HG03457 (cell line): ENCODE measurements around the gene DRD3.

Experiments used
- ATAC-seq: cut with Tn5 transposase; IDR thresholded peaks from one replicate; pipeline ENCODE4 v1.9.1; 2021; ENCODE audit warnings: moderate number of reproducible peaks; ENCODE audit not compliant: unreplicated experiment

DRD3 gene

DNA sequence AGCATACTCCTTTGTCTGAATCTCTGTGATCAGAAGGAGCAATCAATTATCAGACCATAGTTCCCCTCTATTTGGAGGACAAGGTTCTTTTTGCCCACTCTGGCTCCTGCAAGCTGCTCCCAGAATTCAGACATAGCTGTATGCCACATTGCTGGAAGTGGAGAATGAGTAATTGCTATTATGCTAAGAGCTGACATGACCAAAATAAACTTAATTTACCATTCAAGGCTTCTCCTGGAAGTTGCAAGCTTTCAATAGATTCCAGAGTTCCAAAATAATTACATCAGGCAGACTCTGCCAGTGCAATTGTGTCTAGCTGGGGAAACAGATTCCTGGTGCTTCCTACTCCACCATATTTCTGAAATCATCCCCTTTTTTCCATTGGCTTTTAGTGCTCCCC is 7.6 kb upstream of the DRD3 start:
- no peak for ATAC-seq

DNA sequence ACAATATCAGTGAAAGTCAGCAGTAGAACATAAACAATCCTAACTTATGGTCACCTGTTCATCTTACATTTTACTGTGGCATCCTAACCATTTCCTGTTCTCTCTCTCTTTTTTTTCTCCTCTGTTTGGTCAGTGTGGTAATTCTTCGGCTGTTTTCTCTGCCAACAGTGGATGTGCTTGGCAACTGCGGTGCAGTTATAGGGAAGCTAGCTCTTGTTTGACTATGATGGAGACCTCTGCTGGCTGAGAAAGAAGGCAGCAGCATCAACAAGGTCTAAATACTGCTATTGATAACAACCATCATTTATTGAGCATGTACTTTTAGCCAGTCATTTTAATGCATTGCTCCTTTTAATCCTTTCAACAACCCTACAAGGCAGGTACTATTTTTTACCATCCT is 723 bp upstream of the DRD3 start:
- no peak for ATAC-seq

- no peak for ATAC-seq
Measured at GRCh38 chr3:114176890-114177289, 2.0 kb downstream of the DRD3 start.

- no peak for ATAC-seq
Measured at GRCh38 chr3:114176487-114176886, 2.4 kb downstream of the DRD3 start.

DNA sequence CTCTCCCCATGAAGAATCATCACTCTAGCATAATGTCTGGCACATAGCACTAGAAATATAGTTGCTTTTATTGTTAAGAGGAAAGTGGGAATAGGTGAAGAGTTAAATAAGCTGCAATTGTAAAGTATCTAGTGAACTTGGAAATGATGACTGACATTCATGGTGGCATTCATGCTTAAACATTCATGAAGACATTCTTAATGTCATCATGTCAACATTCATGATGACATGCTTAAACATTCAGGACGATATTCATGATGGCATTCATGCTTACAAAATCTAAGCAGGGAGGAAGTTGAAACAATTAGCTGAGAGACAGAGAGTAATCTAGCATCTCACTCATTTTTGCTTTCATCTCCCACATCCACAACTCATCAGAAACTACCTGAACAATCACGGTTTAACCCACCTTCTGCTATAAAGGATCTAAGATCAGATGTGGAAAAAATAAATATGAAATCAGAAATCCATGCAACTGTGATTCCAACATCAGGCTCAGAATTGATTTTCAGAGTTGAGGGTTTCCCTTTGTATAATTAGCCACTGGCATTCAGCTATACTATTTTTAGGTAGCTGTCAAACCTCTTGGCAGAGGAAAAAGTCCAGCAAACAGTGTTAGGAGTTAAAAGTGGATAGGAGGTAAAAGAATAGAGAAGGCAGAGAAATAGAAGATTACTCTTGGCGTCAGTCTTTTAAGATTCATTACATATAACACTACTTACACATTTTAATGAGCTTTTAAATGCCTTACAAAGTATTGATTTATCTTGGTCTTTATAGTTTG is 3.5 kb downstream of the DRD3 start:
- no peak for ATAC-seq

DNA sequence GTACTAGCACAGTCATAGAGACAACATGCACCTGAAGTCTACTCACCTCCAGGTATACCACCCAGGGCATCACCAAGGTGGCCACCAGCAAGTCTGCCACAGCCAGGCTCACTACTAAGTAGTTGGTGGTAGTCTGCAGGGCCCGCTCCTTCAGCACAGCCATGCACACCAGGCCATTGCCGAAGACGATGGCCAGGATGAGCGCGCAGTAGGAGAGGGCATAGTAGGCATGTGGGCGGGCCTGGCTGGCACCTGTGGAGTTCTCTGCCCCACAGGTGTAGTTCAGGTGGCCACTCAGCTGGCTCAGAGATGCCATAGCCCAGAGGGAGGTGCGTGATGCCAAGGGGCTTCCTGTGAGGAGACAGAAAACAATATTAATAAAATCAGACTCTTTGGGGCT is 7.2 kb downstream of the DRD3 start:
- ATAC-seq: no peak

DNA sequence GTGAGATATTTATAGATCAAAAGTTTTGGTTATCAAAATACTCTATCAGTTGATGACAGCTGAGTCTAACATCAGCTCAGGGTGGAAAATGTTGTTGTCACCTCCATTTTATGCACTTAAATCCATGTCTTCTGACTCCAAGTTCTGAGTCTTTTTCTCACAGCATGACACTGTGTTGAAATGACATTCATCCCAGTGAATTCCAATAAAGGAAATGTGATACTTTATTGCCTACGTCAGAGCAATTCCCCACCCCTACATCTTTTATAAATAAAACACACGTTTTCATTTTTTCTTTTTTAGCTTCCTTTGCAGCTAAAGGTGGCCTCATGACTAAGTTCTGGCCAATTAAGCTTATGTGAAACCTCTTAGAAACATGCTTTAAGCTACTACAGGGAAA is 10.7 kb downstream of the DRD3 start:
- ATAC-seq: no peak

DNA sequence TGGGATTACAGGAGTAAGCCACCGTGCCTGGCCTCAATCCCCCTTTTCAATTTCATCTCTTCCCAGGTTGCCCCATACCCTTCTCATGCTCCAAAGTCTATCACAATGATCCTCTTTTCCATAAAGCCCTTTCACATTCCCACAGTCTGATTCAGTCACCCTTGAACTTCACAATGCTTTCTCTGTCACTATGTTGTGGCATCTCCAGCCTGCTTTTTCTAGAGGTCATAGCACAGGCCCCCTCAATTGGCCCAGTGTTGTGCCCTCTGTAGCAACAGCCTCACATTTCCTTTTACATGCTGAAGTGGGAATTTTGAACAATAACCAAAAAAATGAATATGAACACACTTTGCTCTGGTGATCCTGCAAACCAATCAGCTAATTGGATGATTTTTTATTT is 21.5 kb downstream of the DRD3 start:
- ATAC-seq: no peak

DNA sequence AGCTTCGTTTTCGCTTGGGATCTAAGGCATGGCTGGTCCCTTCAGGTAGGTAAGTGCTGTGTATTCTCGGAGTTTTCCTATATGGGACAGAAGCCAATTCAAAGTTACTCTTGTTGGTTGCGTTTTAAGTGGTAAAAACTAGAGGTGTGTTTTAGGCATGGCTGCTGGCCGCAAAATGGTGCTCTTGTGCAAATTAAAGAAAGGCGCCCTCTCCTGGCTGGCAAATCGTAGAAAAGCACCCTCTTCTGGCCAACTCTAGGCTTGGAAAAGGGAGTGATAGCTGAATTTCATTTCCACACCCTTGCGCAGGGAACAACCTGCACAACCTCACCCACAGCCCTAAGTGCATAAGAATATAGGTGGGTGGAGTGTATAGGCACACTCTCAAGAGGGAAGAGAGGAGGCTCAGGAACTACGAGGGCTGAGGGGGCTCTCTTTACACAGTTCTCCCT is 23.5 kb downstream of the DRD3 start:
- ATAC-seq: no peak

GRCh38 chr3:114154321-114154821 is 24.5 kb downstream of the DRD3 start:
- no peak for ATAC-seq

- ATAC-seq: peak; percentile 90
Measured at GRCh38 chr3:114152519-114153151, 26.2 kb downstream of the DRD3 start.

- no peak for ATAC-seq
Measured at GRCh38 chr3:114151091-114151490, 27.8 kb downstream of the DRD3 start.

GRCh38 chr3:114147251-114147650 is 31.6 kb downstream of the DRD3 start:
- no peak for ATAC-seq

DNA sequence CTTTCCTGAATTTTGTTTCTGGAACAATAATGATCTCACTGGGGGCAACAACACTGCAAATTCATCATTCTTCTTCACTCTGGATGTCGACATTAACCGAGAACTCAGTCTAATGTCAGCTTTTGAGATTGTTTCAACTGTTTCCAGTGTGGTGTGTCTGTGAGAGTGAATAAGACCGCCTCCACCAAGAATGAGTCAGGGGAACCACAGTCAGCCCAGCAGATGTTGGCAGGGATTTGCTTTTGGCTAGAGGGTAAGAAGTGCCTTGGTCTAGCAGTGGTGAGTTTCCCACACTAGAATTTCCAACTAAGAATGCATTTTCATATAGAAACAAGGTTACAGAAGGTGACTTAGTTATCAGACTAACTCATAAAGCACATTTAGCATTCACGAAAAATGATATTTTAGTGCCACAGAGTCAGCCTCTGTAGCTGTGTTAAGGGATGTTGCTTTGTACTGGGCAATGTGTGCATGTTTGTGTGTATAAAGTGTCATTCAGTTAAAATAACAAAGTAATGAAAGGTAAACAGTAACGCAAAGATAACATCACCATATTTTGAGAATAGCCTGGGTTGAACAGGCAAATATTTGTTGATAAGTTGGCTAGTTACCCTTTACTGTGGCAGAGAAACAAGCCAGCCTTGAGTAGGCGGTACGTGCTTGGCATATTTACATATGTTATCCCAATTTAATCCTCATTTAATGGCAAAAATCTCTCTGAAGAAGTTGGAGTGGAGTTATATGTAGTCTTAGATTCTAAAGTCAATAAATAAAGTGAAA is 33.8 kb downstream of the DRD3 start:
- no peak for ATAC-seq

DNA sequence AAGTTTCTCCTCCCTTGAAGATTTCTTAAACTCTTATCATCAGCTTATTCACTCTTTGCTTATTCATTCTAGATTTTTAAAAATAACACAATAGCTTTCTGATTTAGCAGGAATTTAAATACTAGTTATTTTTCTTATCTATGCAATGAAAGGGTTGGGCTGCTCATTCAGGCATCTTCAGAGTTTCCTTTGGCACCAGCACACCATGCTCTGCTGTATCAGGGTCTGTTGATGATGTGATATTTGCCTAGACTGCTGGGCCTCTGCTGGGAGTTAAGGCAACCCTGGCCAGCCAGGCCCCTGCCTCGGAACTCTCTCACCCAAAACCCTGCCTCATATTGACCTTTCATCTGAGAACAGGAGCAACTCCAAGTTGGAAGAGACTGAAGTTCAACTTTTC is 35.0 kb downstream of the DRD3 start:
- no peak for ATAC-seq

- ATAC-seq: no peak
Measured at GRCh38 chr3:114139836-114140235, 39.0 kb downstream of the DRD3 start.

GRCh38 chr3:114133947-114134346 is 44.9 kb downstream of the DRD3 start:
- ATAC-seq: no peak

DNA sequence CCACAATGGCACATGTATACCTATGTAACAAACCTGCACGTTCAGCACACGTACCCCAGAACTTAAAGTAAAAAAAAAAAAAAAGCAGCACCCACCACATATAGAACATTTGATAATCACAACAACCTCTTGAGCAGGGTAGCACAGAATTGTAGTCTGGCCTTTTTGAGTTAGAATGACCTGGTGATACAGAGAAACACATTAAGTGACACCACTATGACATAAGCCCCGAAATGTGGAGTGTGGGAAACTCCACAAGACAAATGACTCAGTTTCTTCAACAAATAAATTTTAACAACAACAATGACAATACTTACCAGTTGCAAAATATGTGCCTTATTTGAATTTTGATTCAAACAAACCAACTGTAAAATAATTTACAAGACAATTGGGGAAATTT is 46.4 kb downstream of the DRD3 start:
- no peak for ATAC-seq

GRCh38 chr3:114128826-114129225 is 50.0 kb downstream of the DRD3 start:
- ATAC-seq: no peak

DNA sequence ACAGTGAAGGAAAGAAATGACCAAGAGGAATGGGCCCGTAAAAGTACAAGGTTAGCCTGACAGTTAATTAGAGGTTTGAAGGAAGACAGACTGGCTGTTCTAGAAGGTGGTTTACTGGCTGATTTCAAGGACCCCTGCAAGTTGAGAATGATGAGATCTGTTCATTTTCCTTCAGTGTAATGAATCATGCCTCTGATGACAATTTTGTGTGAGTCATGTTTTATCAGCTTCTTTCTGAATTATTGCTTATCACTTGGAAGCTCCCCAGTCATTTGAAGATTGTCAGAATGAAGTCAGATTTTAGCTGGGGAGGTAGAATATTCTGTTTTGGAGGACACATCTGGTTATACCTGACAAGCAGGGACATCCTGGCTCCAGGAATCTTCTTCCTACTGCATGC is 50.6 kb downstream of the DRD3 start:
- no peak for ATAC-seq

- ATAC-seq: no peak
Measured at GRCh38 chr3:114127517-114127916, 51.3 kb downstream of the DRD3 start.

DNA sequence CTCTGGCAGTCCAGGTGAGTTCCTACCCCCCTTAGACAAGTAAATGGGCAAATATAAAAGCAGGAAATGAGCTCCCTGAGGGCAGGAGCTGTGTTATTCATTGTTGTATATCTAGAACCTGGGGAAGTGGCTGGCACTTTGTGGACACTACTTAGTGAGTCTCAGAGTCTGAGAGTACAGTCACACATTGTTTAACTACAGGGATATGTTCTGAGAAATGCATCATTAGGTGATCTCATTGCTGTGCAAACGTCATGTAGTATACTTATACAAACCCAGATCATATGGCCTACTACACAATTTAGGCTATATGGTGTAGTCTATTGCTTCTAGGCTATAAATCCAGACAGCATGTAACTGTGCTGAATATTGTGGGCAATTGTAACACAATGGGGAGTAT is 52.4 kb downstream of the DRD3 start:
- ATAC-seq: no peak
